Mammary epithelial cell (primary cell): Measurements from ENCODE around the gene MTHFD1.

ENCODE experiments used
- EZH2 ChIP-seq: IDR thresholded peaks from 2 replicates; pipeline ENCODE4 v1.6.1; 2012; ENCODE audit warnings: low read length, inconsistent platforms, borderline replicate concordance
- TF ChIP-seq, protein P1 (sequence below), 2 donors: IDR thresholded peaks in 1 of 2; conservative IDR thresholded peaks in 1 of 2; 2 replicates each; pipeline ENCODE4 v1.5.1; 2011 to 2012; ENCODE audit warnings: inconsistent platforms in 2 of 2, low read length in 2 of 2, mild to moderate bottlenecking in 2 of 2, control low read depth in 1 of 2, low read depth in 1 of 2; ENCODE audit not compliant: insufficient read depth in 1 of 2; ENCODE audit errors: extremely low read depth in 1 of 2

GRCh38 chr14:64439141-64439540 lies 51.0 kb downstream of the MTHFD1 start:
- TF ChIP-seq, protein P1, sequence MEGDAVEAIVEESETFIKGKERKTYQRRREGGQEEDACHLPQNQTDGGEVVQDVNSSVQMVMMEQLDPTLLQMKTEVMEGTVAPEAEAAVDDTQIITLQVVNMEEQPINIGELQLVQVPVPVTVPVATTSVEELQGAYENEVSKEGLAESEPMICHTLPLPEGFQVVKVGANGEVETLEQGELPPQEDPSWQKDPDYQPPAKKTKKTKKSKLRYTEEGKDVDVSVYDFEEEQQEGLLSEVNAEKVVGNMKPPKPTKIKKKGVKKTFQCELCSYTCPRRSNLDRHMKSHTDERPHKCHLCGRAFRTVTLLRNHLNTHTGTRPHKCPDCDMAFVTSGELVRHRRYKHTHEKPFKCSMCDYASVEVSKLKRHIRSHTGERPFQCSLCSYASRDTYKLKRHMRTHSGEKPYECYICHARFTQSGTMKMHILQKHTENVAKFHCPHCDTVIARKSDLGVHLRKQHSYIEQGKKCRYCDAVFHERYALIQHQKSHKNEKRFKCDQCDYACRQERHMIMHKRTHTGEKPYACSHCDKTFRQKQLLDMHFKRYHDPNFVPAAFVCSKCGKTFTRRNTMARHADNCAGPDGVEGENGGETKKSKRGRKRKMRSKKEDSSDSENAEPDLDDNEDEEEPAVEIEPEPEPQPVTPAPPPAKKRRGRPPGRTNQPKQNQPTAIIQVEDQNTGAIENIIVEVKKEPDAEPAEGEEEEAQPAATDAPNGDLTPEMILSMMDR (conservative IDR thresholded peaks at IDR 0.05 in 1 of 2, IDR thresholded peaks at IDR 0.05 in 1 of 2; ENCODE audit: extremely low read depth in 1 of 2, insufficient read depth in 1 of 2, low read depth in 1 of 2, low read length in 2 of 2) = no peak
- TF ChIP-seq EZH2 = no peak
